ENCODE data around the gene GPR137C.

The GPR137C gene

GRCh38 chr14:52552063-52552988, at the start of gene GPR137C, which contains the start of gene TXNDC16:
Gene GPR137C (plus strand): TSS chr14:52552836. CDS start chr14:52553148, 312 bp downstream.
Gene TXNDC16 (minus strand): TSS chr14:52552505. CDS start chr14:52543557, 8,948 bp downstream.
- DNase-seq (ENCODE audit: low read depth): peak; percentile 99
- TF ChIP-seq CTCF (IDR thresholded peaks at IDR 0.05; ENCODE audit: insufficient read depth, low read depth, low read length, missing control alignments): no peak
- peak within 1 kb of the TSS; percentile 98 for H3K4me3 ChIP-seq (ENCODE audit: low read depth, low read length)

- DNase-seq (ENCODE audit: low read depth): no peak
- H3K4me3 ChIP-seq (ENCODE audit: low read depth, low read length): no peak overlapping the region
- TF ChIP-seq CTCF (IDR thresholded peaks at IDR 0.05; ENCODE audit: insufficient read depth, low read depth, low read length, missing control alignments): no peak
Measured at GRCh38 chr14:52513249-52513648, 39.4 kb upstream of the GPR137C start.

- DNase-seq (ENCODE audit: low read depth): no peak
- no peak for TF ChIP-seq CTCF (IDR thresholded peaks at IDR 0.05; ENCODE audit: insufficient read depth, low read depth, low read length, missing control alignments)
- H3K4me3 ChIP-seq (ENCODE audit: low read depth, low read length): no peak overlapping the region
Measured at GRCh38 chr14:52514046-52514811, 38.4 kb upstream of the GPR137C start.

GRCh38 chr14:52522033-52522432, 30.6 kb upstream of the GPR137C start:
- DNase-seq (ENCODE audit: low read depth): no peak
- no peak for TF ChIP-seq CTCF (IDR thresholded peaks at IDR 0.05; ENCODE audit: insufficient read depth, low read depth, low read length, missing control alignments)
- H3K4me3 ChIP-seq (ENCODE audit: low read depth, low read length): no peak overlapping the region

GRCh38 chr14:52522581-52523345, 29.9 kb upstream of the GPR137C start:
- no peak for DNase-seq (ENCODE audit: low read depth)
- H3K4me3 ChIP-seq (ENCODE audit: low read depth, low read length): no peak overlapping the region
- no peak for TF ChIP-seq CTCF (IDR thresholded peaks at IDR 0.05; ENCODE audit: insufficient read depth, low read depth, low read length, missing control alignments)

- DNase-seq (ENCODE audit: low read depth): no peak
- H3K4me3 ChIP-seq (ENCODE audit: low read depth, low read length): no peak overlapping the region
- no peak for TF ChIP-seq CTCF (IDR thresholded peaks at IDR 0.05; ENCODE audit: insufficient read depth, low read depth, low read length, missing control alignments)
Measured at GRCh38 chr14:52527052-52527451, 25.6 kb upstream of the GPR137C start.
